Tibial artery (tissue), 4 donors: Measurements from ENCODE around the gene MTNR1B.

Source experiments
- DNase-seq, 2 donors: peaks; one replicate each; pipeline ENCODE4 v3.0.0-alpha.2; 2019
- H3K27ac ChIP-seq, 2 donors: fragments of 200-600 bp; sonication (generic) in 1 of 2; 1 replicate in 1 of 2; 2 replicates in 1 of 2; pipeline ENCODE4 v1.5.1; 2018 to 2019; ENCODE audit warnings: mild to moderate bottlenecking in 1 of 2
- H3K27me3 ChIP-seq, 2 donors: fragments of 200-600 bp; sonication (generic) in 1 of 2; one replicate each; pipeline versions ENCODE4 v1.5.1 to v1.6.0; 2016 to 2019
- H3K36me3 ChIP-seq, 3 donors: fragments of 200-600 bp; sonication (generic) in 2 of 3; one replicate each; pipeline ENCODE4 v1.5.1; 2016 to 2019; ENCODE audit warnings: mild to moderate bottlenecking in 2 of 3
- H3K4me1 ChIP-seq, 4 donors: fragments of 200-600 bp; sonication (generic) in 2 of 4; 1 replicate in 3 of 4; 2 replicates in 1 of 4; pipeline ENCODE4 v1.5.1; 2016 to 2019
- H3K4me3 ChIP-seq, 2 donors: fragments of 200-600 bp; sonication (generic) in 1 of 2; 1 replicate in 1 of 2; 2 replicates in 1 of 2; pipeline ENCODE4 v1.5.1; 2018 to 2019; ENCODE audit warnings: mild to moderate bottlenecking in 2 of 2
- H3K9me3 ChIP-seq, 3 donors: fragments of 200-600 bp; sonication (generic) in 1 of 3; one replicate each; pipeline ENCODE4 v1.5.1; 2016 to 2019
- intact Hi-C: fragments of 100-400 bp; cut with DNase I; formaldehyde crosslinking; loops from one replicate; pipeline ENCODE4 v1.15.0; 2023; ENCODE audit warnings: low total_unique reads
- TF ChIP-seq, protein P1 (sequence below), 2 experiments: fragments of 200-600 bp in 1 of 2; fragments of 450-650 bp in 1 of 2; IDR thresholded peaks; one replicate each; pipeline ENCODE4 v1.5.1; 2017 to 2019; ENCODE audit warnings: antibody characterized with exemption in 2 of 2, mild to moderate bottlenecking in 1 of 2, moderate library complexity in 1 of 2

MTNR1B gene

DNA sequence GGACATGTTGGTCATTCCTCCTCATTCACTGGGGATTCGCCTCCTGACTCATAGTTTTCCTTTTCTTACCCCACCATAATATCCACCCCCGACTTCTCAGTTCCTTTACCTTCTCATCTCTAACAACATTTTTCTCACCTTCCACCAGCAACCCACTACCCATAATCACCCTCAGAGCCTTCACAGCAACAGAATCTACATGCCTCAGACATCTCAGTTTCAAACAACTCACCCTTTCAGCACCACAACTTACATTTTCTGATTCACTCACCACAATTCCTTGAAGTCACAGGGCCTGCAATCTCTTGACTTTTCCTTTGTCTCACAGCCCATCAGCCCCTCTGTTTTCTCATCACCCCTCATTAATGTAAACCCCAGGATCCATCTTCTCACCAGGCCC is 2.3 kb upstream of the MTNR1B start:
- Histone ChIP-seq H3K9me3 (no peaks in the 10 kb centered on the region), H3K4me1 (peaks cover 0 to 4% (median 1%) of the 10 kb centered on the region in 4 donors), H3K27me3 (peaks cover 0 to 15% of the 10 kb centered on the region in 2 donors), H3K27ac (no peak overlapping the region), H3K36me3 (no peaks in the 10 kb centered on the region), H3K4me3 (no peak overlapping the region)
- TF ChIP-seq, protein P1, sequence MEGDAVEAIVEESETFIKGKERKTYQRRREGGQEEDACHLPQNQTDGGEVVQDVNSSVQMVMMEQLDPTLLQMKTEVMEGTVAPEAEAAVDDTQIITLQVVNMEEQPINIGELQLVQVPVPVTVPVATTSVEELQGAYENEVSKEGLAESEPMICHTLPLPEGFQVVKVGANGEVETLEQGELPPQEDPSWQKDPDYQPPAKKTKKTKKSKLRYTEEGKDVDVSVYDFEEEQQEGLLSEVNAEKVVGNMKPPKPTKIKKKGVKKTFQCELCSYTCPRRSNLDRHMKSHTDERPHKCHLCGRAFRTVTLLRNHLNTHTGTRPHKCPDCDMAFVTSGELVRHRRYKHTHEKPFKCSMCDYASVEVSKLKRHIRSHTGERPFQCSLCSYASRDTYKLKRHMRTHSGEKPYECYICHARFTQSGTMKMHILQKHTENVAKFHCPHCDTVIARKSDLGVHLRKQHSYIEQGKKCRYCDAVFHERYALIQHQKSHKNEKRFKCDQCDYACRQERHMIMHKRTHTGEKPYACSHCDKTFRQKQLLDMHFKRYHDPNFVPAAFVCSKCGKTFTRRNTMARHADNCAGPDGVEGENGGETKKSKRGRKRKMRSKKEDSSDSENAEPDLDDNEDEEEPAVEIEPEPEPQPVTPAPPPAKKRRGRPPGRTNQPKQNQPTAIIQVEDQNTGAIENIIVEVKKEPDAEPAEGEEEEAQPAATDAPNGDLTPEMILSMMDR (IDR thresholded peaks at IDR 0.05) = no peak
- no peak for DNase-seq
- intact Hi-C loops = no loop called here

DNA sequence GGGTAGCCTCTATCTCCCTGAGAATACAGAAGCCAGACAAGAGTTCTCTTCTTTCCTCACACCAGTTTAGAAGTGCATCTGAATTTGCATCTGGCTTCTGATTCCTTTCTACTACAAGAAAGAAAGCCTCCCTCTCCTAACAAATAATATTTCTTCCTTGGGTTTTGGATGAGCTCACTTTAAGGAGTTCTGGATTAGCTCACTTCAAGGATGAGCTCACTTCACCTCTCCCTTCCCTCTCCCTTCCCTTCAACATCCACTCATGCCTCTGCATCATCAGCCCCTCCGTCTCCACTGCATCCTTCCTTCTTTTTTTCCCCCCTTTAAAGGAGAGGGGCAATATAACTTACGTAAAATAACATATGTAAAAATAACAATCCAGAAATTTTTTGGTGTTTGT is 1.6 kb upstream of the MTNR1B start:
- Histone ChIP-seq H3K4me3 (no peak overlapping the region), H3K9me3 (no peaks in the 10 kb centered on the region), H3K4me1 (peaks cover 0 to 4% (median 1%) of the 10 kb centered on the region in 4 donors), H3K27ac (no peak overlapping the region), H3K27me3 (peaks cover 0 to 15% of the 10 kb centered on the region in 2 donors), H3K36me3 (no peaks in the 10 kb centered on the region)
- intact Hi-C loops = no loop called here
- no peak for DNase-seq
- TF ChIP-seq, protein P1 (IDR thresholded peaks at IDR 0.05) = no peak

DNA sequence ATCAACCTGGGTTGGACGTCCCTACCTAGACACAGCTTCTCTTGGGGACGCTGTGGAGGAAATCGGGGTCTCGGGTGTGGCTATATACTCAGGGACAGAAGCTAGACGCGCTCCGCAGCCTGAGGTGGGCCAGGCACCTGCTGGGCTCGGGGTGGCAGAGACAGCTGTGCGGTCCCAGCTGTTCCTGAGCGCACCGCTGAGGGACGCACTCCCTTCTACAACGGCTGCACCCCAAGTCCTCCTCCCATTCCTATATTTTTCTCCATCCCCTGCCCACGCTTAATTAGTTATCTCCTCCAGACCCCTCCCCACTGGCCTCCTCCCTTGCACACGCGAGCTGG is 188 bp upstream of the MTNR1B start:
- Histone ChIP-seq H3K36me3 (no peaks in the 10 kb centered on the region), H3K9me3 (no peaks in the 10 kb centered on the region), H3K27me3 (peaks cover 0 to 15% of the 10 kb centered on the region in 2 donors), H3K4me3 (no peak overlapping the region), H3K27ac (no peak overlapping the region), H3K4me1 (peaks cover 0 to 4% (median 1%) of the 10 kb centered on the region in 4 donors)
- TF ChIP-seq, protein P1 (IDR thresholded peaks at IDR 0.05) = no peak
- intact Hi-C loops = no loop called here
- no peak for DNase-seq

DNA sequence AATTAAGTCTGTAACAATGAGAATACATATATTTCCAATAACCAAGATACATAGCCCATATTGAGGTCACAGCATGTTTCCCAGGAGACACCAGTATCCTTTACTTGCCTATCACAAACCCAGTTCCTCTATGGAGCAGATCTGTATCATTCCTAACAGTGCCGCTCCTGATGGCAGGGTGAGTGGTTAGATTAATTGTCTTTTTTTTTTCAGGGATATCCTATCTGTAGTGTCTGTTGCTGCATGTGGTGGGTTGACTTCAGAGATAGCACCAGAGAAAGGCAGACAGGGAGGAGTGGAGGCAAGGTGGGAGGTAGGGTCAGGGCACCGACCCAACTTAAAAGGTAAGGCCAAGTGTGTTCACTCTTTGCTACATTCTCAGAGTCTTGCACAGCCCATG is 2.8 kb downstream of the MTNR1B start:
- no peak overlapping the region for H3K27ac ChIP-seq
- TF ChIP-seq, protein P1 (IDR thresholded peaks at IDR 0.05) = no peak
- intact Hi-C loops = no loop called here
- H3K36me3 ChIP-seq = no peaks in the 10 kb centered on the region
- H3K4me1 ChIP-seq = peaks cover 0 to 4% (median 1%) of the 10 kb centered on the region in 4 donors
- no peaks in the 10 kb centered on the region for H3K9me3 ChIP-seq
- no peak for DNase-seq
- peaks cover 0 to 15% of the 10 kb centered on the region in 2 donors for H3K27me3 ChIP-seq
- no peak overlapping the region for H3K4me3 ChIP-seq

DNA sequence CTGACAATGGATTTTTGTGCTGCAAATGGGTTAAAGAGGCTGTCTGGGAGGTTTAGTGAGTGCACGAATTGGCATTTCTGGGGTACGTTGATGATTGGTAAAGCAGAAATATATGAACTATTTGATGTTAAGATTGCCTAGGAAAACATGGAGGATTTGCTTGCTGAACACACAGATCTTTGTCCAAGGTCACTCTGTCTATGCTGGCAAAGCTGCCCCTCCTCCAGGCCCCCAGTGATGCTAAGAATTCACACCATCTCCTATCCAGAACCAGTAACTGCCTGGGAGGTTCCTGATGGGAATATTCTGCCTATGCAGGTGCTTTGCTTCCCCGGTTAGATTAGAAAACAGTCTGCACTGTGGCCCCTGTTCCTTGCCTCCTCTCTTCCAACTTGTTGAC is 5.8 kb downstream of the MTNR1B start:
- H3K27ac ChIP-seq = no peak overlapping the region
- H3K36me3 ChIP-seq = no peaks in the 10 kb centered on the region
- H3K4me1 ChIP-seq = no peaks in the 10 kb centered on the region
- intact Hi-C loops = no loop called here
- H3K9me3 ChIP-seq = no peaks in the 10 kb centered on the region
- no peak for DNase-seq
- no peak overlapping the region for H3K4me3 ChIP-seq
- TF ChIP-seq, protein P1 (IDR thresholded peaks at IDR 0.05) = no peak
- peaks cover 0 to under 1% of the 10 kb centered on the region in 2 donors for H3K27me3 ChIP-seq

DNA sequence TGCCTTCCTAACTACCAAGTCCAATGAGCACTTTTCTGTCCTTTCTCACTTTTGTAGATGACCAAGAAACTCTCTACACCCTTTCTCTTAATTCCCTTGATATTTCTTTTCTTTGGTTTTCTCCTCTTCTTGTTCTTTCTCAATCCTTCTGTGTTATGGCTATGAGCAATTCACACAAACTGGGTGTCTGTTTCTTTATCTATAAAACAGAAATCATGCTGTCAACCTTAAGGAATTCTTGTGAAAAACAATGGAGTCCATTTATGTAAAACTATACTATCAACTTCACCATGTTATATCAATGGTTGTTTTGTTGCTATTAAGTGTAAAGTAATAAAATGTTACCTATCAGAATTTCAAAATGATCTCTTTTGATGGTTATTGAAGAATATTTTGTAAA is 7.2 kb downstream of the MTNR1B start:
- Histone ChIP-seq H3K4me1 (no peaks in the 10 kb centered on the region), H3K36me3 (no peaks in the 10 kb centered on the region), H3K4me3 (no peak overlapping the region), H3K27me3 (no peaks in the 10 kb centered on the region), H3K27ac (no peak overlapping the region), H3K9me3 (no peaks in the 10 kb centered on the region)
- intact Hi-C loops = no loop called here
- TF ChIP-seq, protein P1 (IDR thresholded peaks at IDR 0.05) = no peak
- DNase-seq = no peak
